HG03457 (cell line): ENCODE measurements around the gene SDK1.
A peak's percentile ranks its signal among the peaks of the same experiment; 100 is the strongest.
"Not testable (repeated sequence)": the region's sequence is repeated elsewhere in the genome, so short reads cannot be mapped to it uniquely, and the experiment has no call there.

ENCODE experiments used
- ATAC-seq: cut with Tn5 transposase; IDR thresholded peaks from one replicate; pipeline ENCODE4 v1.9.1; 2021; ENCODE audit warnings: moderate number of reproducible peaks; ENCODE audit not compliant: unreplicated experiment

The SDK1 gene

DNA sequence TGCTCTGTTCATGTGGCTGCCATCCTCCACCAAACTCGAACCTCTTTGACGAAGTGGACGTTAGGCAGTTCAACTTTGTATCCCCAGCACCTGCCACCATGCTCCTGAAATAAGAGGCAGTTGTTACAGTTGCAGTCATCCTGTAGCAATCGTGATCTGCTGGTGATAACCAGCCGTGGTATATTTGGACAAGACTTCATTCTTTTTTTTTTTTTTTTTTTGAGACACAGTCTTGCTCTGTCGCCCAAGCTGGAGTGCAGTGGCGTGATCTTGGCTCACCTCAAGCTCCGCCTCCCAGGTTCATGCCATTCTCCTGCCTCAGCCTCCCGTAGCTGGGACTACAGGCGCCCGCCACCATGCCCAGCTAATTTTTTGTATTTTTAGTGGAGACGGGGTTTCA, 640.7 kb downstream of the SDK1 start:
- ATAC-seq: not testable (repeated sequence)

DNA sequence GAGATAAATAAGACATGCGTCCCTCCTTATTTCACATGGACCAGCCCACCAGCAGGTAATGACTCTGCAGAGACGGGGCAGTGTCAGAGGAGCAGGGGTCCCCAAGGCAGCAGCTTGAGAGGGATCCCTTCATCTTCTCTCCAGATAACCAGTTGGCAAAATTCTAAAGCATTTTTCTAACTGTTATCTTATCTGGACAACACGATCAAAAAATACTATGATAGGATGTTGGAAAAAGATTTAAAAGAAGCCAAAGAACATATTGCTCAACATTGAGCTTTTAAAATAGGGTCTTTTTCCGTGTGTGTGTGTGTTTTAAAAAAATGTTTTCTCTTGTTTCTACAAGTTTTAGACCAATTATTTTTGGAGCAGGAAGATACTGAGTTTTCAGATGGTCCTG, 641.2 kb downstream of the SDK1 start:
- no peak for ATAC-seq

DNA sequence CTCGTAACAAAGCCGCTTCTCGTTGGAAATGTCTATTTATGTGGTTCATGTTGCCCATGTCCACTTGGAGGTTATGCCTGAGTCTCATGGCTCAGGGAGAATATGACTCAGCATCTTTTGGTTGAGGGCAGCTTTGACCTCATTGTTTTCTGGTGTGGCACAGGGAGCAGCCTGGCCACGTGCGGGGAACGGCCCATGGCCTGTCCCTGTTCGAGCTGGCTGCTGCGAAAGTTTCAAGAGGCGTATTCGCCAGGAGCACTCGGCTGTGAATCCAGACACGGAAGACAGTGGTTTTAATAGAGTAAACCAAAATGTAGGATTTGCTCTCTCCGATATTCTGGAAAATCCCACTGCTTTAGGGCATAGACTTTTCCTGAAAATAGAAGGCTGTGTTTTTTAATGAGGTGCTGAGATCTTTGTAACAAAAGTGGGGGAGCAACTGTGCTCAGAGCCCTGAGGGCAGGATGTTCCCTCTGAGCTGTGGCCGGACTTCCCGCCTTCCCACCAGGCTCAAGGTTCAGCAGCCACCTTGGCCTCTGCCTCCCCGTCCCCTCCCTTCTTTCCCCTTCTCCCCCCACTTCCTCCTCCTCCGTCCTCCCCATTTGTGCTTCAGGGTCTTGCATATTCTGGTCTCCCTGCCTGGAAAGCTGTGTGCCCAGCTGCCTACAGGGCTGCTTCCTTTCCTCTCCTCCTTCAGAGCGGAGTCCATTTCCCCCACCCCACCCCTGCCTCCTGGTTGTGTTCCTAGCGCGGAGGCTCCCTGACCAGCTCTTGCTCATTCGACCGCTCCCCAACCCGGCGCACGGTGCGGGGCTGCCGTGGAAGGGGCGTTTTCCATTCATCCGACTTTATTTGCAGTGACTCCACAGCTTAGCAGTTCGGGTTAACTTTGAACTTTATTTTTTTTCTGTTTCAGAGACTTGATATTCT, 642.0 kb downstream of the SDK1 start:
- no peak for ATAC-seq

DNA sequence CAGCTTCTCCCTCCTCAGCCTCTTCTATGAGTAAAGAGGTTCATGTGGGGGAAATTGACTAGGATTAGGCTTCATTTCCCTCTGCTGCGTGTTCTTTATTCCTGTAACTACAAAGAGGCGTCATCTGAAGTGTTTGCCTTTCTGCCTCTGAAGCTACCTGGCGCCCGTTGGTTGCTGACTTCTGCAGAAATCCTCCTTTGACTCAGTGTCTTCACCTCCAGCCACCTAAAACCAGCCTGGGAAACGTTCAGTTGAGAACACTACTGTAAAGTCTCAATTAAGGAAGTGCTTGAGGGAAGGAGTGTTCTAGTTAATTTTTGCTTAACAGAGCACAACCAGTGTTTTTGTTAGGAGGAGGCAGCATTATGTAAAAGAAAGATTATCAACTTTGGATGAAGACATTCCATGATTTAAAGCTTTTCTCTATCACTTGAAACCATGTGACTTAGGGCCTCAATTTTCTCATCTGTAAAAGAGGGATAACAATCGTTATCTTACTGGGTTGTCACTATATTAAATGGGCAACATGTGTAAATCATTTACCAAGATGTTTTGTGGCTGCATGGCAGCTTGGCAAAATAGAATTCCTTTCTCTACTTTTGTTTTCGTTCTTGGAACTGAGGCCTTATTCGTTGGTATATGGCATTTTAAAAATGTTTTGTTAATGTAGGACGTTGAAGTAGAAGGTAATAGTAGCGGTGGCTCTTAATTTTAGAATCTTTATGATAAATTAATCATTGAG, 642.9 kb downstream of the SDK1 start:
- no peak for ATAC-seq

DNA sequence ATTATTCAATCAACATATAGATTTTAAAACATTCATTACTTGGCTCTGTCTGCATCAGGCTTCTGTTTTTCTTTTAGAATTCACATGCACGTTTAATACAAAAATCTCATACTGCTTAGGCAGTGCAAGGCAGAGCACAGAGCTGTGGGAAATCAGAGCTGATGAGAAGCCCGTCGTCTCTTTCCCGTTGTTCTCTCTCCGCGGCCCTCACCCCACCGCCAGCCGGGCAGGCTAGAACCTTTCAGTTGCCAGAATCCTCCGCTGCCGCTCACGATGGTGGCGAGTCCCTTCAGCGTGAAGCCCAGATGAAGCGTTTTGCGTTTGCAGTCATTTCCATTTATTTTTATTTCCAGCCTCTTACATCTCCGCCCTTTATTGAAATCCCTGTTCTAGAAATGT, 648.2 kb downstream of the SDK1 start:
- ATAC-seq: no peak

DNA sequence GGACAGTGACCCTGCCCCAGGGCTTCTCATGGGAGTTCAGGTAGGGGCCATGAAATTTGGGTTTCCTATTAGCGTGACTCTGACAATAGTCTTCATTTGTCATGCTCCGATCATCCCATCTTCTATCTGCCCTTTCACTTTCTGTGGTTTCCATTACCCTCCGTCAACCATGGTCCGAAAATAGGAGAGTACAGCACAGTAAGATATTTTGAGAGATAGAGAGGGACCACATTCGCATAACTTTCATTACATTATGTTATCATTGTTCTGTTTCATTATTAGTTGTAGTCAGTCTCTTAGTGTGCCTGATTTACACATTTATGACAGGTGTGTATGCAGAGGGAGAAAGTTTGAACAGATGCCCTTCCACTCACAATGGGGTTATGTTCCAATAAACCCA, 649.2 kb downstream of the SDK1 start:
- peak; percentile 74 for ATAC-seq

DNA sequence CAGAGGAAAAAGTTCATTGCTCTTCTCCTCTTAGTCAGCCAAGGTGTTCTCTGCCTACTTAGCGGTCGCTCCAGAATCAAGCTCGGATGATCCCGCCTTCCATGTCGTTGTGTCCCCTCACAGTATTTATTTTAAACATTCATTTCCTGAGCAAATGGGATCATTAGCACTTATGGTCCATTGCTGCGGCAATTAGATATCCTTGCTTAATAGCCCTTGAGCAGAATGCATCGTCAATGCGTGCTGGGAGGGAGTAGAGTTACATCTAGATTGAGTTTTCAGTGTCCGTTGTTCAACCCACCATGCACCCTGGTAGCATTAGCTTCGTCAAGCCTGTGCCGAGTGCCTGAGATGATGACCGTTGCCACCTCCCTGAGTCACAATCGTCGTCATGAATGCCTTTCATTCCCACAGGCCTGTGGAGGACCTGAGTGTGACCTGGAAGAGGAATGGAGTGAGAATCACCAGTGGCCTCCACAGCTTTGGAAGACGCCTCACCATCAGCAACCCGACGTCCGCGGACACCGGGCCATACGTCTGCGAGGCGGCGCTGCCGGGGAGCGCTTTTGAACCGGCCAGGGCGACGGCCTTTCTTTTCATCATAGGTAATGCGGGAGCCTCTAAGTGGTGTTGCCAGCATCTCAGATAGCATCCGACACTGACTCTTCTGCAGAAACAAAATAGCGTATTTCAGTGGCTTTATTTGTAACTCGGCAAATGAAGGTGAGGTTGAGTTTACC, 650.4 kb downstream of the SDK1 start:
- no peak for ATAC-seq

DNA sequence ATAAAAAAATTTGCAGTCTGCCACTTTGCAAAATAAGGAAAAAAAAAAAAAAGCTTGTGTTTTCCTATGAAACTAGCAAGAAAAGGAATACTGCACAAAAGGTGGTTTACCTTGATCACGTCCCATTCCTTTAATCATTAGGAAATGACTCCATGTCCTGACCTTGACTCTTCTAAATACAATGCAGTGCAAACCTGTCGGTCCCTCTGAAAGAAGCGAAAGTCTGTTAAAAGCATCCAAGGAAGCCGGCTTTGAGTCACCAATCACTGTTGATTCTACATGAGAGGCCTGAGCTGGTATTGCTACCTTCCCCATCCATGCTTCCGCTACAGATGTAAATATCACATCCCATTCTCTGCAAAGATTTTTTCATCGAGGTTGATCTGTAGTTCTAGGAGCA, 652.1 kb downstream of the SDK1 start:
- no peak for ATAC-seq

DNA sequence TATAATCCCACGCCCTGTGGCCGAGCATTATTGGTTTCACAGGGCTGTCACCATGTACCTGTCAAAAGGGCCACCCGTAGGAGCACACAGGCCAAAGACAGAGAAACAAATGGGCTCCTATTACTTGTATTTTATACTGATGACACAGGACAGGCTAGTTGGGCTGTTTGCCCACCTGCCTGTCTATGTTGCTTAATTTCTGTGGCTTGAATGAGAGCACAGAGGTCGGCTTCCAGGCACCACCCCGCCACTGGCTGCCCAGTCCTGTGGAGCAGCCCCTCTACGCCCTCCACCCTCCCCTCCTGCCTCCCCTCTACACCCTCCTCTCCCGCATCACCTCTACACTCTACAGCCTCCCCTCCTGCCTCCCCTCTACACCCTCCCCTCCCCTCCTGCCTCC, 652.9 kb downstream of the SDK1 start:
- no peak for ATAC-seq

DNA sequence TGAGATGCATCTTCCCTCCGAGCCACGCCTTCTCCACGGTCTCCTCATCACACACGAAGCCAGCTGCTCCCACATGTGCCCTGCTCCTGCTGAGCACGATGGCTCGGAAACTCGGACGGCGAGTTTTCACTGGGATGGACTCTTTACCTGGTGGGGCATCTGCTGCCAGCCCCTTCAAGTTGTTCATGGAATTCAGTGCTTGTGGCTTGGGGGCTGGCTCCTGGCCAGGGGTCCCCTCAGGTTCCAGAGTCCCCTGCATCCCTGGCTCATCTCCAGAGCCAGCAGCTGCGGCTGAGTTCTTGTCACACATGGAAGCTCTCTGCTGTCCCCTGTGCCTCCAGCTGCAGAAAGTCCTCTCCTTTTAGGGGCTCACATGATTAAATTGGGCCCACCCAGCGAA, 654.0 kb downstream of the SDK1 start:
- no peak for ATAC-seq

DNA sequence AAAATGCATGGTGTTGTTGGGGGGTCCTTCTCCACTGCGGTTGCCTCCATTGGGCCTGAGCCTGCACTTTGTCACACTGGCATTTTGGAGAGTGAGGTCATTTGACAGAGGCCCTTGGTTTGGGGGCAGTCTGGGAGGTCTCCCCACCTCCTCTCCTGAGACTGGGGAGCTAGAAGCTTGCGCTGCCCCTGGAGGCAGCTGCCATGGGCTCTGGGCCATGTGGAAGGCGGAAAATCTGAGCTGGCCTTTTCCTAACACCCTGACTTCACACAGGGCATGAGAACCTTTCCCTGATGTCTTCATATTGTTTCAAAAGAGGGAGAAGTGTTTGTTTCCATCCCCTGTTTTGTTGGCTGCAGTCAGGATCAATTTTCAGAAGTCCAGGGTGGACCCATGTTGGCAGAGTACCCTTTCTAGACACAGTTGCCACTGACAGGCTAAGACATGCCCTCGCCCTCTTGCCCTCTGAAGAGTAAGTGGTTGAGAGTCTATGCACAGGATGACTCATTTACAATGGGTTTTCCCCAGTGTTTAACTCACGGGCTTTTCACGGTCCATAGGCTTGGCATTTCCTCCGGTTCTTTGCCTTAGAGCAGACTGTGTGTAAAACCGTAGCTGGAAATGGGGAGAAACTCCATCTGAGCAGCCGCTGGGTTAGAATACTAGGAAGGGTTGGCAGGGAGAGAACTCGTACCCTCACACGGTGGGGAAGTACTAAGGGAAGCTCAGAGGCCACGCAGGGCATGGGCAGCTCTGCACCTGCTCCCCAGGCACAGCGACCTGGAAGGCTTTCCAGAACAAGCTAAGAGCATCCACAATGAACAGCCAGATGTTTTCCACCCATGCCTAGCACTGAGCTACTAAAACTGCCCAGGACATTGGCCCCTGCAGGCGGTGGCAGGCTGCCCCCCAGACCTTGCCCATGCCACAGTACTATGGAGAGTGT, 655.0 kb downstream of the SDK1 start:
- ATAC-seq: peak; percentile 86

DNA sequence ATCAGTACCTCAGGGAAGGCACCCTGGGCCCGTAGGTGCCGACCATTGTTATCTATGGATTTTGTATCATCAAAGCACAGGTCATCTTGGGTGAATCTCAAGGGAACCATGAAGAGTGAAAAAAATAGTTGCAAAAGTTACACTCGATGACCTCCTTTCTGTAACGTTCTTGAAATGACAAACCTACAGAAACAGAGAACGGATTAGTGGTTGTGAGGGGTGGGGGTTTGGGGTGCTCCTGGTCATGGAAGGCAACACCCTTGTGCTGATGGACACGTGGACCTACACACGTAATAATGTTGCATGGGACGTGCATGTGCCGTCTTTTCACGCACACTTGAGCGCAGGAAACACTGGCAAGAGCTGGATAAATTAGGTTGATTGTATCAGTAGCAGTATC, 655.9 kb downstream of the SDK1 start:
- peak; percentile 30 for ATAC-seq

DNA sequence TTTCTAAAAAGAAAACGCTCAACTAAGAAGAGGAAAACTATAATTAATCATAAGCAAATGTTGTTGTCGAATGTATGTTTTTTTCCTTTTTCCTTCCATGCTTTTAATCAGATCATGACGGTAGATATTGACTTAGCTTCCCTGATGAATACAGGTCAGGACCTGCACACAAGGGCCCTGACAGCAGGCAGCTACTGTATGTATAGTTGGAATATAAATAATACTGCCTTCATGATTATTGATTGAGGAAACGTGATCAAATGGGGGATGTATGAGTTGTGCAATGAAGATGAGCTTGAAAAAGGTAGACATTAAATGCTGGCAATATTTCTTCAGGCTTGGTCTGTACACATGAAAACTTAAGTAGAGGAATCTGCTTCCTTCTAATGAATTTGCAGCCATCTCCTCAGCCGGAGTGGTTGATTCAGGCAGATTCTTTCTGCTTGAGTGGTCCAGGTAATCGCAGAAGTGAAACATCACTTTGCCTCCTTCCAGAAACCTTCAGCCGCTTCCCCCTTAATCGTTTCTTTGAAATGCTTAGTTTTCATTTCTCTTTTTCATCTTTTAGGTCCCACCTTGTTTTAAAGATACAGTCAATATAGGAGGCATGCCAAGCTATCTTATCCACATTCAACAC, 656.5 kb downstream of the SDK1 start:
- ATAC-seq: no peak

DNA sequence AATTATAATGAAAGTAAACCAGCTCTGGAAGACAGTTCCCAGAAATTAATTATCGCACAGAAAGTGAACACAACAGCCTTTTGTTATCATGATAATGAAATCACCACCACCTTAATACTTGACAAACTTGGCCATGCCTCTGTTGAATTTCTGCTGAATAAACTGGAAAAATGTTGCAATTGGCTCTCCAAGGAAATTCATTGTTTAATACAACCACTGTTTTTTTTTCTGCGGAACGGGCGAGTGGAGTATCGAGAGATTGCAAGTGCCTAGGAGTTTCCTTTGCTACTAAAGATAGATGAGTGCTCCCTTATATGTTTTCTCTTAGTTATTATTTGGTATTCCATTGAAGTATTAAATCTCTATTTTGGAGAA, 657.0 kb downstream of the SDK1 start:
- ATAC-seq: no peak

DNA sequence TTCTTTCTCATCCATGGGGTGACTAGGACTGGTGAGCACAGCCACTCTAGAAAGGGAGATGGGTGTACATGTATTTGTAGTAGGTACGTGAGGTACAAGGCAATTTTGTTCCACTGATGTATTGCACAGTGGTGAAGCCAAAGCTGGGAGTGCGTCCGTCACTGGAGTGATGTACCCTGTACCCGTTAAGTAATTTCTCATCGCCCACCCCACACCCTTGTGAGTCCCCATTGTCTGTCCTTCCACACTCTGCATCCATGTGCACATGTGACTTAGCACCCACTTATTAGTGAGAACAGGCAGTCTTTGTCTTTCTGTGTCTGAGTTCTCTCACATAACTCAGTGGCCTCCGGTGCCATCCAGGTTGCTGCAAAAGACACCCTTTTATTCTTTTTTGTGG, 658.3 kb downstream of the SDK1 start:
- no peak for ATAC-seq

DNA sequence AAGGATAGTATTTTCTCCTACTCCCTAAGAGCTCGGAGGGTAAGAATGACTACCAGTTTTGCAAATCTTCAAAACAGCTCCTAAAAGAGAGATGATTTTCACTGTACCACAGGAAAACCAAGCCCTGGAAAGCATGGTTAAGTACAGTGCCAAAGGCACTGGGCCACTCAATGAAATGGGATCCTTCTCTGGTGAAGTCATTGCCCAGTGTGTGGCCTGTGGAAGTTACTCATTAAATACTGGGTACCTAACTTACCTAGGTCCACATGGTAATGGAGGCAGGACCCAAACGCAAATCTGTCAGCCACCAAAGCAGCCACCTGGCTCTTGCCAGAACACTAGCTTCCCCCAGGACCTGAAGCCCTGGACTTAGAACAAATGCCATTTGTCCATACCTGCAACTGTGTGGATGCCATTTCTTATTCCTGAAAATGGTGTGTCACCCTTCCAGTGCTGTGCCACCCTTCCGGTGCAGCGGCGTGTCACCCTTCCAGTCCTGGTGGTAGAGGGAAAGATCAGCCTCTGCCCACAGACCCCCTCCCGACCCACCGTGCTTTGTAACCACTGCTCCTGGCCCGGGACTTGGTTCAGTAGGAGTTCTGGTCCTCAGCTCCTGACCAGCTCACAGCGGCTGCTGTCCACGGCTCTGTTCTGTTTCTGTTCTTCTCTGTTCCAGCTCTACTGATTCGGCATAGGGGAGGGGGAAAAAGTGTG, 659.2 kb downstream of the SDK1 start:
- no peak for ATAC-seq

DNA sequence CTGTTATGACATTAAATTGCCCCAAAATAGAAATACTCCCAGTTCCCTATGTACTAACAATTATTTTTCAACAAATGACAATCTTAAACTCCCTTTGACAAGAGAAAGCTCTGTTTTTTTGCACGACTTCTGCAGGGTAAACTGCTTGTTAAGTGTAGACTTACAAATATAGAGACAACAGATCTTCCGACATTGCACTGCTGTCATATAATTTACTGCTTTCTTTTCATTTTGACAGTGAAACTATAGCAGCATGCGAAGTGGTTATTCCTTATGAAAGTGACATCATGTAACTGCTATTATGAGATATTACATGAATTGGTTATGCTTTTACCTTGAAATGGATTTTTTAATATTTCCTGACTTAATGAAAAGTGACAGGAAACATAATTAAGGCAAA, 659.9 kb downstream of the SDK1 start:
- ATAC-seq: no peak

DNA sequence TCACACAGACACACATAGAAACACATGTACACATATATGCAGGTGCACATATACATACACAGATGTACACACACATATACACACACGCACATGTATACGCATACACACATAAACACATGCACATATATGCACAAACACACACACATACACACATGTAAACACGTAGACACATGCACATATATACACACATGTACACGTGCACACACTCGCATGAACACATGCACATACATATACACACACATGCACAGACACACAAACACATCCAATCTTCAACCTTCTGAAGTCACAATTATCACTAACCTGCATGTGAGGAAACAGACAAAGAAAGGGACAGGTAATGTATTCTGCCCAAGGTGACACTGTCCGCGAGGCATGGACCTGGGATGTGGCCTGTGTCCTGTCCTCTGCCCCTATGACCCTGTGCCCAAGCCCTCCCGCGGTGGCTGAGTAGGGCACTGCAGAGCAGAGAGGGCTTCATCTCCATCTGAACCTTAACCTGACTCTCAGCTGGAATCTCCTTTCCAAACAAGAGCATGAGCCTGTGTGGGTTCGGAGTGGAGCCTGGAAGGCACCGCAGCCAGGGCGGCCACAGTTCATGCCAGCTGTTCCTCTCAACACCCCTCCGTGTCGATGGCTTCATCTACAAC, 660.9 kb downstream of the SDK1 start:
- no peak for ATAC-seq

DNA sequence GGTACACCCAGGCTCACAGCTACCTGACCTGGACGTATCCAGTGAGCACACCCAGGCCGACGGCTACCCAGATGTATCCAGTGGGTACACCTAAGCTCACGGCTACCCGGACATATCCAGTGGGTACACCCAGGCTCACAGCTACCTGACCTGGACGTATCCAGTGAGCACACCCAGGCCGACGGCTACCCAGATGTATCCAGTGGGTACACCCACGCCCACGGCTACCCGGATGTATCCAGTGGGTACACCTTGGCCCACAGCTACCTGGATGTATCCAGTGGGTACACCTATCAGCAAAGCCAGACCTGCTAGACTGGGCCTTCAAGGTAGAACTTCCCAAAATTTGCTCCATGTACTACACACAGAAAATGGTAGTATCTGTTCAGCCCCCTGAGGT, 662.7 kb downstream of the SDK1 start:
- not testable (repeated sequence) for ATAC-seq
